SK-N-SH (cell line): ENCODE results near the gene LNPK. TPM values are rescaled to one million over a fixed set of nuclear protein-coding genes. Genes with fewer than 3 reads are reported as not detected.
"Not testable (repeated sequence)": the region's sequence is repeated elsewhere in the genome, so short reads cannot be mapped to it uniquely, and the experiment has no call there.

ENCODE experiments used
- CTCF ChIA-PET: fragments of 300-600, 350-600 bp; formaldehyde crosslinking; extraction: SDS; loops from one replicate; lab custom pipeline; 2021; lab: Yijun Ruan, JAX
- POLR2A ChIA-PET: fragments of 350-600 bp; sonication (Branson Sonifier 250); formaldehyde crosslinking; extraction: SDS; loops from one replicate; lab custom pipeline; 2020; ENCODE audit warnings: antibody characterized with exemption, inconsistent platforms; lab: Yijun Ruan, JAX
- DNase-seq: peaks from one replicate; pipeline ENCODE4 v3.0.0; 2012
- H2AFZ ChIP-seq: fragments of 200-600 bp; sonication (generic); 2 replicates; pipeline ENCODE4 v1.8.1; 2016; ENCODE audit warnings: antibody characterized with exemption, mild to moderate bottlenecking, low read depth
- H3F3A ChIP-seq: fragments of 200-600 bp; sonication (generic); replicated peaks from 2 replicates; pipeline ENCODE3; 2016; ENCODE audit warnings: antibody characterized with exemption, mild to moderate bottlenecking; ENCODE audit not compliant: insufficient read depth
- H3K27ac ChIP-seq, 2 experiments: fragments of 200-500 bp in 1 of 2; fragments of 200-600 bp in 1 of 2; sonication (Bioruptor generic) in 1 of 2; sonication (generic), shearing (Covaris generic) in 1 of 2; 2 replicates each; pipeline versions ENCODE4 v1.5.1 to v1.6.1; 2014 to 2016; ENCODE audit warnings: low read depth in 2 of 2, inconsistent platforms in 1 of 2, low read length in 1 of 2, mild to moderate bottlenecking in 1 of 2, mixed read lengths in 1 of 2
- H3K27me3 ChIP-seq: fragments of 200-600 bp; sonication (generic), shearing (Covaris generic); 2 replicates; pipeline ENCODE4 v1.6.1; 2016; ENCODE audit warnings: mixed run types; ENCODE audit not compliant: insufficient read depth
- H3K36me3 ChIP-seq, 2 experiments: fragments of 200-500 bp in 1 of 2; fragments of 200-600 bp in 1 of 2; sonication (Bioruptor generic) in 1 of 2; sonication (generic) in 1 of 2; replicated peaks in 1 of 2; 2 replicates each; pipeline versions ENCODE3 to v1.5.1; 2014 to 2016; ENCODE audit warnings: low read length in 1 of 2, mild to moderate bottlenecking in 1 of 2; ENCODE audit not compliant: insufficient read depth in 2 of 2, control insufficient read depth in 1 of 2
- H3K4me1 ChIP-seq, 2 experiments: fragments of 200-500 bp in 1 of 2; fragments of 200-600 bp in 1 of 2; sonication (Bioruptor generic) in 1 of 2; sonication (generic), shearing (Covaris generic) in 1 of 2; 2 replicates each; pipeline versions ENCODE4 v1.5.1 to v1.6.1; 2014 to 2016; ENCODE audit warnings: low read depth in 1 of 2, low read length in 1 of 2, mixed run types in 1 of 2; ENCODE audit not compliant: insufficient read depth in 2 of 2, control insufficient read depth in 1 of 2
- H3K4me2 ChIP-seq: fragments of 200-600 bp; sonication (generic), shearing (Covaris generic); 2 replicates; pipeline ENCODE4 v1.6.1; 2017; ENCODE audit warnings: mixed run types
- H3K4me3 ChIP-seq, 2 experiments: fragments of 200-500 bp in 1 of 2; fragments of 200-600 bp in 1 of 2; sonication (Bioruptor generic) in 1 of 2; sonication (generic), shearing (Covaris generic) in 1 of 2; 2 replicates each; pipeline versions ENCODE4 v1.5.1 to v1.8.1; 2014 to 2016; ENCODE audit warnings: low read depth in 2 of 2, inconsistent platforms in 1 of 2, low read length in 1 of 2, mild to moderate bottlenecking in 1 of 2, mixed read lengths in 1 of 2, moderate library complexity in 1 of 2
- H3K79me2 ChIP-seq: fragments of 200-600 bp; sonication (generic); 2 replicates; pipeline ENCODE4 v1.8.1; 2017; ENCODE audit warnings: mild to moderate bottlenecking; ENCODE audit not compliant: insufficient read depth
- H3K9ac ChIP-seq: fragments of 200-600 bp; sonication (generic); 2 replicates; pipeline ENCODE4 v1.6.1; 2017; ENCODE audit warnings: mixed run types
- H3K9me2 ChIP-seq: fragments of 200-600 bp; sonication (generic); 2 replicates; pipeline ENCODE4 v1.6.1; 2017; ENCODE audit warnings: mixed run types
- H3K9me3 ChIP-seq: fragments of 200-600 bp; sonication (generic); 2 replicates; pipeline ENCODE4 v1.6.1; 2017; ENCODE audit warnings: mixed run types, mild to moderate bottlenecking, moderate library complexity
- H4K20me1 ChIP-seq: fragments of 200-600 bp; sonication (generic); 2 replicates; pipeline ENCODE4 v1.6.1; 2017; ENCODE audit warnings: mild to moderate bottlenecking, mixed run types; ENCODE audit not compliant: insufficient read depth
- ELF1 ChIP-seq: IDR thresholded peaks from 2 replicates; pipeline ENCODE4 v1.4.0; 2012
- EP300 ChIP-seq, 2 experiments: IDR thresholded peaks; 2 replicates each; pipeline versions ENCODE4 v1.4.0 to v1.6.1; 2012; ENCODE audit warnings: borderline replicate concordance in 1 of 2, low read depth in 1 of 2, low read length in 1 of 2
- GATA2 ChIP-seq: sonication (generic); formaldehyde crosslinking; IDR thresholded peaks from 2 replicates; pipeline ENCODE4 v1.5.0; 2020; ENCODE audit warnings: mild to moderate bottlenecking, missing genetic modification reagents
- JUND ChIP-seq: IDR thresholded peaks from 2 replicates; pipeline ENCODE4 v1.4.0; 2012
- POLR2AphosphoS5 ChIP-seq: IDR thresholded peaks from 2 replicates; pipeline ENCODE4 v1.6.1; 2012; ENCODE audit warnings: low read depth, low read length
- RAD21 ChIP-seq: IDR thresholded peaks from 2 replicates; pipeline ENCODE4 v1.6.1; 2012; ENCODE audit warnings: mild to moderate bottlenecking, low read length
- RXRA ChIP-seq: IDR thresholded peaks from 2 replicates; pipeline ENCODE4 v1.4.0; 2012; ENCODE audit warnings: low read depth, mild to moderate bottlenecking, borderline replicate concordance
- SIN3A ChIP-seq: IDR thresholded peaks from 2 replicates; pipeline ENCODE4 v1.6.1; 2012; ENCODE audit warnings: low read depth, mild to moderate bottlenecking, low read length, moderate library complexity, borderline replicate concordance
- SMC3 ChIP-seq: IDR thresholded peaks from 2 replicates; pipeline ENCODE4 v1.6.1; 2012; ENCODE audit warnings: low read depth, low read length, improper control_type of control experiment
- TCF12 ChIP-seq: IDR thresholded peaks from 2 replicates; pipeline ENCODE4 v1.4.0; 2012
- USF1 ChIP-seq: IDR thresholded peaks from 2 replicates; pipeline ENCODE4 v1.4.0; 2012; ENCODE audit warnings: low read depth, borderline replicate concordance
- YY1 ChIP-seq: IDR thresholded peaks from 2 replicates; pipeline ENCODE4 v1.4.0; 2012; ENCODE audit warnings: low read depth, mild to moderate bottlenecking
- WGBS: methylation state at CpG from one replicate; pipeline ENCODE4 v1.1.6; 2017; ENCODE audit warnings: low lambda C conversion rate; 5-methylcytosine and 5-hydroxymethylcytosine counted together
- polyA plus RNA-seq, 3 experiments: library from polyadenylated mRNA; depleted of rRNA; stranded (reverse); fragments of >200 nt; gene quantifications; 2 replicates each; pipeline ENCODE4 v1.2.3, GENCODE V29; 2012
- TF ChIP-seq, protein P1 (sequence below): fragments of 200-600 bp; sonication (generic); IDR thresholded peaks from 2 replicates; pipeline ENCODE4 v1.6.1; 2017; ENCODE audit warnings: antibody characterized with exemption, mild to moderate bottlenecking, moderate library complexity
- TF ChIP-seq, protein P2 (sequence below): IDR thresholded peaks from 2 replicates; pipeline ENCODE4 v1.6.1; 2012; ENCODE audit warnings: mild to moderate bottlenecking, low read depth, low read length, moderate library complexity

The LNPK gene
- polyA plus RNA-seq, 1 of the 3 experiments (the other 2 are of a cell fraction): 5.0 TPM

- no peak for TF ChIP-seq JUND
- no peak for TF ChIP-seq SMC3
- no peak for TF ChIP-seq ELF1
- no peak for TF ChIP-seq EP300 (IDR thresholded peaks at IDR 0.05; ENCODE audit: borderline replicate concordance in 1 of 2, low read depth in 1 of 2, low read length in 1 of 2)
Measured at GRCh38 chr2:175904035-175904434, 98.0 kb downstream of the LNPK start (continued).

DNA sequence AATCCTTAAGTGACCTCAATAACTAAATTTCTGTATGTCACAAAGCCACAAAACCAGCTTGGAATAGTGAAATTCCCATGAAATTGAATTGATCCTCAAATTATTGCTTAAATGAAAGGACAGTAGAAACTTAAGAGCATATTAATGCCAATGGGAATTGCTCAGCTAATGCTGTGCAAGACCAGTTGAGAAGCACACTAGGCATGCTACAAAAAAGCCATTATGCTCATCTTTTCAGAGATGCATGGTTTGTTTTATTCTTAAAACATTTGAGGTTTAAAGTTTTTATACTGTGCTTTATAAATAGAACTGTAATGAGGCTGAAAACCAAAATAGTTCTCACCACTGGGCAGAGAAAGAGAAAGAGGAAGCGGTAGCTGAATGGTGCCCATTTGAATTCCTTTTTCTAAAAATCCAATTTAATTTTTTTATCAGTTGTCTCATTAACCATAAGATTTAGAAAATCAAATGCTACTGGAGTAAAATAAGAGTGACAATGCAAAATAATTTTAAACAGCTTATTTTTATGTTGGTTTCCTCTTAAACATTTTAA, 98.6 kb downstream of the LNPK start:
- WGBS: 84% methylated on average over 1 of the region's 1 CpG
- Histone ChIP-seq H3K9ac (no peak overlapping the region), H3K79me2 (no peaks in the 10 kb centered on the region), H3F3A (no peaks in the 10 kb centered on the region), H3K9me2 (no peaks in the 10 kb centered on the region)
- ChIA-PET CTCF (interaction anchor here (1.1 kb wide), 1 partner anchor 10 kb away, joined by 3 read pairs; no protein-coding TSS in a partner anchor), POLR2A (no interaction called here)
- TF ChIP-seq EP300 (IDR thresholded peaks at IDR 0.05; ENCODE audit: borderline replicate concordance in 1 of 2, low read depth in 1 of 2, low read length in 1 of 2): no peak
- no peak for TF ChIP-seq YY1
- TF ChIP-seq, protein P1, sequence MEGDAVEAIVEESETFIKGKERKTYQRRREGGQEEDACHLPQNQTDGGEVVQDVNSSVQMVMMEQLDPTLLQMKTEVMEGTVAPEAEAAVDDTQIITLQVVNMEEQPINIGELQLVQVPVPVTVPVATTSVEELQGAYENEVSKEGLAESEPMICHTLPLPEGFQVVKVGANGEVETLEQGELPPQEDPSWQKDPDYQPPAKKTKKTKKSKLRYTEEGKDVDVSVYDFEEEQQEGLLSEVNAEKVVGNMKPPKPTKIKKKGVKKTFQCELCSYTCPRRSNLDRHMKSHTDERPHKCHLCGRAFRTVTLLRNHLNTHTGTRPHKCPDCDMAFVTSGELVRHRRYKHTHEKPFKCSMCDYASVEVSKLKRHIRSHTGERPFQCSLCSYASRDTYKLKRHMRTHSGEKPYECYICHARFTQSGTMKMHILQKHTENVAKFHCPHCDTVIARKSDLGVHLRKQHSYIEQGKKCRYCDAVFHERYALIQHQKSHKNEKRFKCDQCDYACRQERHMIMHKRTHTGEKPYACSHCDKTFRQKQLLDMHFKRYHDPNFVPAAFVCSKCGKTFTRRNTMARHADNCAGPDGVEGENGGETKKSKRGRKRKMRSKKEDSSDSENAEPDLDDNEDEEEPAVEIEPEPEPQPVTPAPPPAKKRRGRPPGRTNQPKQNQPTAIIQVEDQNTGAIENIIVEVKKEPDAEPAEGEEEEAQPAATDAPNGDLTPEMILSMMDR: no peak
- TF ChIP-seq SMC3: no peak
- TF ChIP-seq TCF12: no peak
- TF ChIP-seq RXRA: no peak
- no peak for TF ChIP-seq SIN3A
- no peak for TF ChIP-seq POLR2AphosphoS5
- TF ChIP-seq, protein P2, sequence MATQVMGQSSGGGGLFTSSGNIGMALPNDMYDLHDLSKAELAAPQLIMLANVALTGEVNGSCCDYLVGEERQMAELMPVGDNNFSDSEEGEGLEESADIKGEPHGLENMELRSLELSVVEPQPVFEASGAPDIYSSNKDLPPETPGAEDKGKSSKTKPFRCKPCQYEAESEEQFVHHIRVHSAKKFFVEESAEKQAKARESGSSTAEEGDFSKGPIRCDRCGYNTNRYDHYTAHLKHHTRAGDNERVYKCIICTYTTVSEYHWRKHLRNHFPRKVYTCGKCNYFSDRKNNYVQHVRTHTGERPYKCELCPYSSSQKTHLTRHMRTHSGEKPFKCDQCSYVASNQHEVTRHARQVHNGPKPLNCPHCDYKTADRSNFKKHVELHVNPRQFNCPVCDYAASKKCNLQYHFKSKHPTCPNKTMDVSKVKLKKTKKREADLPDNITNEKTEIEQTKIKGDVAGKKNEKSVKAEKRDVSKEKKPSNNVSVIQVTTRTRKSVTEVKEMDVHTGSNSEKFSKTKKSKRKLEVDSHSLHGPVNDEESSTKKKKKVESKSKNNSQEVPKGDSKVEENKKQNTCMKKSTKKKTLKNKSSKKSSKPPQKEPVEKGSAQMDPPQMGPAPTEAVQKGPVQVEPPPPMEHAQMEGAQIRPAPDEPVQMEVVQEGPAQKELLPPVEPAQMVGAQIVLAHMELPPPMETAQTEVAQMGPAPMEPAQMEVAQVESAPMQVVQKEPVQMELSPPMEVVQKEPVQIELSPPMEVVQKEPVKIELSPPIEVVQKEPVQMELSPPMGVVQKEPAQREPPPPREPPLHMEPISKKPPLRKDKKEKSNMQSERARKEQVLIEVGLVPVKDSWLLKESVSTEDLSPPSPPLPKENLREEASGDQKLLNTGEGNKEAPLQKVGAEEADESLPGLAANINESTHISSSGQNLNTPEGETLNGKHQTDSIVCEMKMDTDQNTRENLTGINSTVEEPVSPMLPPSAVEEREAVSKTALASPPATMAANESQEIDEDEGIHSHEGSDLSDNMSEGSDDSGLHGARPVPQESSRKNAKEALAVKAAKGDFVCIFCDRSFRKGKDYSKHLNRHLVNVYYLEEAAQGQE: no peak
- no peak for TF ChIP-seq GATA2
- no peak for TF ChIP-seq USF1
- TF ChIP-seq RAD21: no peak
- TF ChIP-seq, all 33 proteins: peak for 0
- Histone ChIP-seq H3K27me3 (no peaks in the 10 kb centered on the region), H4K20me1 (no peaks in the 10 kb centered on the region), H2AFZ (no peak overlapping the region), H3K4me1 (no peaks in the 10 kb centered on the region), H3K36me3 (no peaks in the 10 kb centered on the region), H3K9me3 (no peaks in the 10 kb centered on the region), H3K27ac (no peak overlapping the region), H3K4me2 (no peak overlapping the region), H3K4me3 (no peak overlapping the region)
- no peak for DNase-seq

DNA sequence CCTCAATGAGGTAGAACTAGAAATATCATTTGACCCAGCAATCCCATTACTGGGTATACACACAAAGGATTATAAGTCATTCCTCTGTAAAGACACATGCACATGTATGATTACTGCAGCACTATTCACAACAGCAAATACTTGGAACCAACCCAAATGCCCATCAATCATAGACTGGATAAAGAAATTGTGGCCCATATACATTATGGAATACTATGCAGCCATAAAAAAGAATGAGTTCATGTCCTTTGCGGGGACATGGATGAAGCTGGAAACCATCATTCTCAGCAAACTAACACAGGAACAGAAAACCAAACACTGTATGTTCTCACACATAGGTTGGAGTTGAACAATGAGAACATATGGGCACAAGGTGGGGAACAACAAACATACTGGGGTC, 106.1 kb downstream of the LNPK start:
- 70% methylated on average over 1 of the region's 1 CpG for WGBS
- H3K9ac ChIP-seq, H3K9me3 ChIP-seq, DNase-seq, H3K4me1 ChIP-seq, H3K79me2 ChIP-seq, H3K27ac ChIP-seq, H3K36me3 ChIP-seq, POLR2A ChIA-PET, CTCF ChIA-PET, H3K9me2 ChIP-seq, H3K27me3 ChIP-seq, H4K20me1 ChIP-seq, H3F3A ChIP-seq, H3K4me3 ChIP-seq, H3K4me2 ChIP-seq, H2AFZ ChIP-seq: not testable (repeated sequence)
